Measurements from ENCODE around the gene RNU7-1.

RNU7-1 gene

DNA sequence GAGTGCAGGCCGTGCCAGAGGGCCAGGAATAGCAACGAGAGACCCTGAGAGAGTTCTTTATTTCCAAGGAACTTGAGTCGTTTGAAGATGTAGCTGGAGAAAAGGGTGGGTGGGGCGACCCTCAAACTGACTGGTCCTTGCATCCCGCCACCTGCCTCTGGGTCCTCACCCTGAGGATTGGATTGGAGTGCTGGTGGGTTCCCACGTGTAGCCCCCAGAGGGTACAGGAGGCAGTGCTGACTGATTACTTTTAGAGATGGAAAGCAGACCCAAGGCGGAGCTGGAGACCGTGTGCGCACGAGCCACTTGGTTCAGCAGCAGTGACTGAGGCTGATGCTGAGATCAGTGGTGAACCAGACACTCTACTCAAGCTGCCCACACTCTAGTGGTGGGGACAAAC is 34.0 kb downstream of the RNU7-1 start:
- TF ChIP-seq, protein P1, sequence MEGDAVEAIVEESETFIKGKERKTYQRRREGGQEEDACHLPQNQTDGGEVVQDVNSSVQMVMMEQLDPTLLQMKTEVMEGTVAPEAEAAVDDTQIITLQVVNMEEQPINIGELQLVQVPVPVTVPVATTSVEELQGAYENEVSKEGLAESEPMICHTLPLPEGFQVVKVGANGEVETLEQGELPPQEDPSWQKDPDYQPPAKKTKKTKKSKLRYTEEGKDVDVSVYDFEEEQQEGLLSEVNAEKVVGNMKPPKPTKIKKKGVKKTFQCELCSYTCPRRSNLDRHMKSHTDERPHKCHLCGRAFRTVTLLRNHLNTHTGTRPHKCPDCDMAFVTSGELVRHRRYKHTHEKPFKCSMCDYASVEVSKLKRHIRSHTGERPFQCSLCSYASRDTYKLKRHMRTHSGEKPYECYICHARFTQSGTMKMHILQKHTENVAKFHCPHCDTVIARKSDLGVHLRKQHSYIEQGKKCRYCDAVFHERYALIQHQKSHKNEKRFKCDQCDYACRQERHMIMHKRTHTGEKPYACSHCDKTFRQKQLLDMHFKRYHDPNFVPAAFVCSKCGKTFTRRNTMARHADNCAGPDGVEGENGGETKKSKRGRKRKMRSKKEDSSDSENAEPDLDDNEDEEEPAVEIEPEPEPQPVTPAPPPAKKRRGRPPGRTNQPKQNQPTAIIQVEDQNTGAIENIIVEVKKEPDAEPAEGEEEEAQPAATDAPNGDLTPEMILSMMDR (IDR thresholded peaks at IDR 0.05; ENCODE audit: low read depth, low read length) = no peak
- no peak for DNase-seq (ENCODE audit: extremely low read depth, low read depth)

GRCh38 chr12:6978188-6978587 is 34.6 kb downstream of the RNU7-1 start:
- TF ChIP-seq, protein P1 (IDR thresholded peaks at IDR 0.05; ENCODE audit: low read depth, low read length) = no peak

DNA sequence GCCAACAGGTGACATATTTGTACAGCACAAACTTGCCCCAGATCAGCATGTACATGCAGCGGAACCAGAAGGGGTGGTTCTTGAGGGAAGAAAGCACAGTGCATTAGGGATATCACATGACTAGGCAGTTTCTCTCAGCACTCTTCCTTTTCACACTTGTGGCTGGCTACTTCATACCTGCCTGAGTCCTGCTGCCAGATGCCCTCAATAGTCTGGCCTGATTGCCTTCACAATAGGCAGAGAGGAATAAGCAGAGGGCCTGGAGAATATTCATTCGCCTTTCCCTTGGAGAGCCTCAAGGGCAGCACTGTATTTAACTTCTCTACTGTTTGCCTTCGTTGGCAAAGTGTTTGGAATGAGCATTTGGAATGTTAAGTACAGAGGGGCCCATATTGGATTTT is 35.0 kb downstream of the RNU7-1 start:
- TF ChIP-seq, protein P1 (IDR thresholded peaks at IDR 0.05; ENCODE audit: low read depth, low read length) = no peak
- no peak for DNase-seq (ENCODE audit: extremely low read depth, low read depth)

More at GRCh38 chr12:6978188-6978587, 34.6 kb downstream of the RNU7-1 start:
- no peak for DNase-seq (ENCODE audit: extremely low read depth, low read depth)

GRCh38 chr12:6979021-6979420 is 35.4 kb downstream of the RNU7-1 start:
- no peak for DNase-seq (ENCODE audit: extremely low read depth, low read depth)
- TF ChIP-seq, protein P1 (IDR thresholded peaks at IDR 0.05; ENCODE audit: low read depth, low read length) = no peak

- DNase-seq (ENCODE audit: extremely low read depth, low read depth) = no peak
- TF ChIP-seq, protein P1 (IDR thresholded peaks at IDR 0.05; ENCODE audit: low read depth, low read length) = no peak
Measured at GRCh38 chr12:6979453-6979852, 35.8 kb downstream of the RNU7-1 start.

DNA sequence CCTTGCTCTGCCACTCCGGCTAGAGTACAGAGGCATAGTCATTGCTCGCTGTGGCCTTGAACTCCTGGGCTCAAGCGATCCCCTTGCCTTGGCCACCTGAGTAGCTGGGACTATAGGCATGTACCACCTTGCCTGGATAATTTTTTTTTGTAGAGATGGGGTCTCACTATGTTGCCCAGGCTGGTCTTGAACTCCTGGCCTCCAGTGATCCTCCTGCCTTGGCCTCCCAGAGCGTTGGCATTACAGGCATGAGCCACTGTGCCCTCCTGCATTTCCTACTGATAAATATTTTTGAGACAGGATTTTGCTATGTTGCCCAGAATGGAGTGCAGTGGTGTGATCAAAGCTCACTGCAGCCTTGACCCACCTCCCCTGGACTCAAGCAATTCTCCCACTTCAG is 36.5 kb downstream of the RNU7-1 start:
- DNase-seq (ENCODE audit: extremely low read depth, low read depth) = no peak

GRCh38 chr12:6980740-6981139 is 37.1 kb downstream of the RNU7-1 start:
- TF ChIP-seq, protein P1 (IDR thresholded peaks at IDR 0.05; ENCODE audit: low read depth, low read length) = no peak
- DNase-seq (ENCODE audit: extremely low read depth, low read depth) = no peak

More for the DNA sequence above, 36.5 kb downstream of the RNU7-1 start:
- TF ChIP-seq, protein P1 (IDR thresholded peaks at IDR 0.05; ENCODE audit: low read depth, low read length) = no peak
